MCF 10A (cell line): ENCODE results near the gene MSI2. TPM values are rescaled to one million over a fixed set of nuclear protein-coding genes. Genes with fewer than 3 reads are reported as not detected.

ENCODE experiments used
- BruUV-seq: library from RNA; stranded (reverse); fragments of 400-500 nt; replicated peaks from 2 replicates; lab custom pipeline; 2021; lab: Mats Ljungman, UMichigan
- CTCF ChIA-PET: fragments of 300-600 bp; sonication (Branson Sonifier 250); formaldehyde crosslinking; extraction: SDS; loops from one replicate; lab custom pipeline; 2021; ENCODE audit warnings: antibody characterized with exemption, inconsistent platforms; lab: Yijun Ruan, JAX
- POLR2A ChIA-PET: fragments of 300-600, 350-650 bp; sonication (Branson Sonifier 250); formaldehyde crosslinking; extraction: SDS; loops from one replicate; lab custom pipeline; 2020; ENCODE audit warnings: antibody characterized with exemption, inconsistent platforms; lab: Yijun Ruan, JAX
- DNase-seq: peaks from one replicate; pipeline ENCODE4 v3.0.0-alpha.2; 2018; ENCODE audit not compliant: unreplicated experiment
- H3K27ac Mint-ChIP-seq: one replicate; pipeline ENCODE4 v1.8.0; 2022; ENCODE audit warnings: mild to moderate bottlenecking, low read depth, mixed read lengths; ENCODE audit not compliant: unreplicated experiment
- H3K27me3 Mint-ChIP-seq: one replicate; pipeline ENCODE4 v1.8.0; 2022; ENCODE audit warnings: mixed read lengths; ENCODE audit not compliant: insufficient read depth, unreplicated experiment
- H3K36me3 Mint-ChIP-seq: one replicate; pipeline ENCODE4 v1.8.0; 2022; ENCODE audit warnings: mild to moderate bottlenecking, moderate library complexity, mixed read lengths; ENCODE audit not compliant: insufficient read depth, unreplicated experiment
- H3K4me1 Mint-ChIP-seq: one replicate; pipeline ENCODE4 v1.8.0; 2022; ENCODE audit warnings: mixed read lengths; ENCODE audit not compliant: insufficient read depth, unreplicated experiment
- H3K4me3 Mint-ChIP-seq: one replicate; pipeline ENCODE4 v1.8.0; 2022; ENCODE audit warnings: mild to moderate bottlenecking, moderate library complexity, mixed read lengths; ENCODE audit not compliant: unreplicated experiment
- H3K9me3 Mint-ChIP-seq: one replicate; pipeline ENCODE4 v1.8.0; 2022; ENCODE audit warnings: mixed read lengths; ENCODE audit not compliant: unreplicated experiment
- CTCF ChIP-seq: fragments of 200-600 bp; IDR thresholded peaks from one replicate; pipeline ENCODE4 v1.8.0; 2022; ENCODE audit warnings: antibody characterized with exemption, mild to moderate bottlenecking; ENCODE audit not compliant: unreplicated experiment
- intact Hi-C: fragments of 100-400 bp; cut with micrococcal nuclease; formaldehyde crosslinking; loops from 2 replicates; pipeline ENCODE4 v1.14.1; 2022
- total RNA-seq: library from RNA; stranded (reverse); gene quantifications from 2 replicates; pipeline ENCODE4 v1.2.3, GENCODE V29; 2022

MSI2 gene
- total RNA-seq, 1 experiment from 2014 or later, result 60.6 TPM

- H3K4me1 Mint-ChIP-seq, result peaks cover 16% of the 10 kb centered on the region
- DNase-seq, result peak; percentile 54
- no peaks in the 10 kb centered on the region for H3K27me3 Mint-ChIP-seq
- BruUV-seq, result no TSS peak
- intact Hi-C loops, result no loop called here
- CTCF ChIA-PET, result interaction anchor here (0.6 kb wide), 1 partner anchor 22 kb away, joined by 3 read pairs; no protein-coding TSS in a partner anchor
- no peak overlapping the region for H3K27ac Mint-ChIP-seq
- H3K4me3 Mint-ChIP-seq, result no peak overlapping the region
- no peak for TF ChIP-seq CTCF
- POLR2A ChIA-PET, result no interaction called here
- no peaks in the 10 kb centered on the region for H3K9me3 Mint-ChIP-seq
- peaks cover 79% of the 10 kb centered on the region for H3K36me3 Mint-ChIP-seq
These were observed 8.5 kb downstream of the MSI2 start for GRCh38 chr17:57264776-57265175.

GRCh38 chr17:57266902-57267311 is 10.6 kb downstream of the MSI2 start:
- peaks cover 77% of the 10 kb centered on the region for H3K36me3 Mint-ChIP-seq
- intact Hi-C loops, result no loop called here
- no peak overlapping the region for H3K4me3 Mint-ChIP-seq
- ChIA-PET POLR2A (interaction anchor here (0.6 kb wide), 1 partner anchor 9 kb away, joined by 4 read pairs; no protein-coding TSS in a partner anchor), CTCF (no interaction called here)
- H3K4me1 Mint-ChIP-seq, result peaks cover 16% of the 10 kb centered on the region
- no TSS peak for BruUV-seq
- DNase-seq, result no peak
- TF ChIP-seq CTCF, result no peak
- H3K27ac Mint-ChIP-seq, result no peak overlapping the region
- H3K9me3 Mint-ChIP-seq, result no peaks in the 10 kb centered on the region
- H3K27me3 Mint-ChIP-seq, result no peaks in the 10 kb centered on the region

GRCh38 chr17:57268181-57268580 is 11.9 kb downstream of the MSI2 start:
- peaks cover 73% of the 10 kb centered on the region for H3K36me3 Mint-ChIP-seq
- no peak overlapping the region for H3K27ac Mint-ChIP-seq
- intact Hi-C loops, result no loop called here
- H3K4me1 Mint-ChIP-seq, result peaks cover 7% of the 10 kb centered on the region
- no peaks in the 10 kb centered on the region for H3K27me3 Mint-ChIP-seq
- CTCF ChIA-PET, result interaction anchor here (0.7 to 1.7 kb wide), 2 partner anchors 25 to 565 kb away, joined by 3 to 5 read pairs; no protein-coding TSS in a partner anchor
- no TSS peak for BruUV-seq
- POLR2A ChIA-PET, result no interaction called here
- no peak for TF ChIP-seq CTCF
- no peaks in the 10 kb centered on the region for H3K9me3 Mint-ChIP-seq
- no peak overlapping the region for H3K4me3 Mint-ChIP-seq
- no peak for DNase-seq

GRCh38 chr17:57269052-57269451 is 12.7 kb downstream of the MSI2 start:
- ChIA-PET POLR2A (no interaction called here), CTCF (interaction anchor here (0.6 to 1.7 kb wide), 3 partner anchors 26 to 564 kb away, joined by 3 to 5 read pairs (median 3); no protein-coding TSS in a partner anchor)
- TF ChIP-seq CTCF, result no peak
- peaks cover 1% of the 10 kb centered on the region for H3K4me1 Mint-ChIP-seq
- DNase-seq, result no peak
- no peak overlapping the region for H3K4me3 Mint-ChIP-seq
- no TSS peak for BruUV-seq
- no peaks in the 10 kb centered on the region for H3K9me3 Mint-ChIP-seq
- H3K27me3 Mint-ChIP-seq, result no peaks in the 10 kb centered on the region
- no peak overlapping the region for H3K27ac Mint-ChIP-seq
- peaks cover 70% of the 10 kb centered on the region for H3K36me3 Mint-ChIP-seq
- intact Hi-C loops, result no loop called here
